ENCODE measurements around the gene IFITM10.

GRCh38 chr11:1735271-1735670, 15.1 kb downstream of the IFITM10 start:
- TF ChIP-seq ZFX (IDR thresholded peaks at IDR 0.05): no peak
- no peak for TF ChIP-seq CTCF (conservative IDR thresholded peaks at IDR 0.05)
